GM23248 (cell line): Measurements from ENCODE around the gene SPRED1.

Experiments used
- EZH2 ChIP-seq: fragments of 200-600 bp; sonication (generic); IDR thresholded peaks from 2 replicates; pipeline ENCODE4 v1.6.1; 2018; ENCODE audit warnings: antibody characterized with exemption, mild to moderate bottlenecking; ENCODE audit not compliant: insufficient read depth, poor library complexity, severe bottlenecking
- EZH2phosphoT487 ChIP-seq: fragments of 200-600 bp; sonication (generic); IDR thresholded peaks from 2 replicates; pipeline ENCODE4 v1.6.1; 2018; ENCODE audit warnings: antibody characterized with exemption, moderate library complexity, mild to moderate bottlenecking, low read depth; ENCODE audit not compliant: insufficient read depth

- TF ChIP-seq EZH2 (no peak), EZH2phosphoT487 (no peak)
Measured at GRCh38 chr15:38283010-38283409, 30.4 kb downstream of the SPRED1 start.
